Measurements from ENCODE around the gene TRAF2.

DNA sequence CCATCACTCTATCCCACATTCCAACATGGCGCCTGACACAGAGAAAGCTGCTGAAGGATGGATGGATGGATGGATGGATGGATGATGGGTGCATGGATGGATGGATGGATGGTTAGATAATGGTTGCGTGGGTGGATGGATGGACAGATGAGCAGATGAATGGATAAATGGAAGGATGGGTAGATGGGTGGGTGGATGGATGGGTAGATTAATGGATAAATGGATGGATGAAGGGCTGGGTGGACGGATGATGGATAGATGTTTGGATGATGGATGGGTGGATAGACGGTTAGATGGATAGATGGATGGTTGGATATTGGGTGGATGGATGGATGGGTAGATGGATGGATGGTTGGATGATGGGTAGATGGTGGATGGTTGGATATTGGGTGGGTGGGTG is 70.3 kb downstream of the TRAF2 start:
- TF ChIP-seq EZH2 (optimal IDR thresholded peaks at IDR 0.05; ENCODE audit: low read depth, low read length): no peak
- TF ChIP-seq, protein P1, sequence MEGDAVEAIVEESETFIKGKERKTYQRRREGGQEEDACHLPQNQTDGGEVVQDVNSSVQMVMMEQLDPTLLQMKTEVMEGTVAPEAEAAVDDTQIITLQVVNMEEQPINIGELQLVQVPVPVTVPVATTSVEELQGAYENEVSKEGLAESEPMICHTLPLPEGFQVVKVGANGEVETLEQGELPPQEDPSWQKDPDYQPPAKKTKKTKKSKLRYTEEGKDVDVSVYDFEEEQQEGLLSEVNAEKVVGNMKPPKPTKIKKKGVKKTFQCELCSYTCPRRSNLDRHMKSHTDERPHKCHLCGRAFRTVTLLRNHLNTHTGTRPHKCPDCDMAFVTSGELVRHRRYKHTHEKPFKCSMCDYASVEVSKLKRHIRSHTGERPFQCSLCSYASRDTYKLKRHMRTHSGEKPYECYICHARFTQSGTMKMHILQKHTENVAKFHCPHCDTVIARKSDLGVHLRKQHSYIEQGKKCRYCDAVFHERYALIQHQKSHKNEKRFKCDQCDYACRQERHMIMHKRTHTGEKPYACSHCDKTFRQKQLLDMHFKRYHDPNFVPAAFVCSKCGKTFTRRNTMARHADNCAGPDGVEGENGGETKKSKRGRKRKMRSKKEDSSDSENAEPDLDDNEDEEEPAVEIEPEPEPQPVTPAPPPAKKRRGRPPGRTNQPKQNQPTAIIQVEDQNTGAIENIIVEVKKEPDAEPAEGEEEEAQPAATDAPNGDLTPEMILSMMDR (IDR thresholded peaks at IDR 0.05; ENCODE audit: low read length): no peak
- TF ChIP-seq EZH2phosphoT487 (IDR thresholded peaks at IDR 0.05; ENCODE audit: low read length): no peak

Data from MM.1S (cell line).